Effector memory CD8-positive, alpha-beta T cell (primary cell): ENCODE results near the gene TRPM8.

Experiments
- ATAC-seq: fragments of 150-1000 bp; cut with Tn5 transposase; replicated peaks from 2 replicates; pipeline ENCODE4 v1.10.0; 2021; ENCODE audit warnings: mild to moderate bottlenecking, moderate library complexity
- DNase-seq, 3 experiments: peaks; one replicate each; pipeline ENCODE4 v3.0.0; 2021
- H3K27ac Mint-ChIP-seq, 2 donors: one replicate each; pipeline ENCODE4 v1.8.0; 2022; ENCODE audit warnings: mild to moderate bottlenecking in 2 of 2, mixed read lengths in 2 of 2, moderate library complexity in 2 of 2
- H3K27me3 Mint-ChIP-seq, 2 donors: one replicate each; pipeline ENCODE4 v1.8.0; 2022; ENCODE audit warnings: mixed read lengths in 2 of 2
- H3K36me3 Mint-ChIP-seq: one replicate; pipeline ENCODE4 v1.8.0; 2022; ENCODE audit warnings: mild to moderate bottlenecking, moderate library complexity, mixed read lengths; ENCODE audit not compliant: insufficient read depth
- H3K4me1 Mint-ChIP-seq, 2 donors: one replicate each; pipeline ENCODE4 v1.8.0; 2022; ENCODE audit warnings: low read depth in 2 of 2, mixed read lengths in 2 of 2
- H3K4me3 Mint-ChIP-seq, 2 donors: one replicate each; pipeline ENCODE4 v1.8.0; 2022; ENCODE audit warnings: mild to moderate bottlenecking in 2 of 2, mixed read lengths in 2 of 2, moderate library complexity in 2 of 2
- H3K9me3 Mint-ChIP-seq, 2 donors: one replicate each; pipeline ENCODE4 v1.8.0; 2022; ENCODE audit warnings: mixed read lengths in 2 of 2

TRPM8 gene

DNA sequence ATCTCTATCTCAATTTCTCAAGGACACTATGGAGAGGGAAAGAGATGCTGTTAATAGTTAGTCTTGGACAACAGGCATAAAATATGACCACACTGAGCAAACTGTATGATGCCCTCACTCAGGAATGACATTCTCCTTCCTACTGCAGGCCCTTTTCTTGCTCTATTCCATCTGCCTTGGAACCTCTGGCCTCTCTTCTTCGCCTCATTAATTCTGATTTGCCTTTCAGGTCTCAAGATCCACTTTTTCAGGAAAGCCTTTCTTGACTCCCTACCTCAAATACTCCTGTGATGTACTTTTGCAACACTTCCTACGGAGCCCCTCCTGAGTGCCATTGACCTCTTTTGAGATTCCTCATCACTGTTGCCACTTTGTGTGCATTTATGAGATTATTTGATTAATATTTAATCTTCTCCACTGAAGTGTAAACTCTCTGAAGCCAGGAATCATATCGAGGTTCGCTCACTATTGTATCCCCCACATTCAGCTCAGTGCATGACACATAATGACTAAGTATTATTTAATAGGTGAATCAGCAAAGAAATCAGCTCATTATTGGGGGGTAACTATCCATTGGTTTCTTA lies 112.1 kb downstream of the TRPM8 start:
- Mint-ChIP-seq H3K4me1 (peaks cover 65 to 82% of the 10 kb centered on the region in 2 donors), H3K36me3 (peaks cover 8% of the 10 kb centered on the region), H3K4me3 (peak overlapping the region in 1 of 2 donors; percentile 38), H3K27ac (no peak overlapping the region), H3K27me3 (no peaks in the 10 kb centered on the region), H3K9me3 (peaks cover 12 to 24% of the 10 kb centered on the region in 2 donors)
- DNase-seq = no peak
- ATAC-seq = no peak

DNA sequence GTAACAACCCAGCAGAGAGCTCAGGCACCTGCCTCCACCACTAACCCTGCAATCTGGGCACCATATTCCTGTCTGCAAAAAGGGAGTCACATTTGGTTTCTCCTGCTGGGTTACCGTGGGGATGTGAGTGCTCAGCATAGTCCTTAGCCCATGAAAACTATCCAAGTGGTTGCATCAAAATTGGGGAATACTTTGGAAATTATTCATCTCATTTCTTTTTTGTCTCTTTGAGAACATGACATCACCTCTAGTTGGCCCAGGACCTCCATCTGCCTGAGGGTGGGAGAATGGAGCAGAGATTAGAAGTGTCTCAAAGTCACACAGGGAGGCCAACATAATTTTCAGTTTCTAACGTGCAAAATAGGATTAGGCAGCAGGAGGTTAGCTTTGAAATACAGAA lies 114.0 kb downstream of the TRPM8 start:
- H3K36me3 Mint-ChIP-seq = peaks cover 8% of the 10 kb centered on the region
- no peak for DNase-seq
- peak overlapping the region in 1 of 2 donors; percentile 50 for H3K27ac Mint-ChIP-seq
- peaks cover 56 to 75% of the 10 kb centered on the region in 2 donors for H3K4me1 Mint-ChIP-seq
- H3K4me3 Mint-ChIP-seq = peak overlapping the region; percentile 4 to 75
- peaks cover 12 to 26% of the 10 kb centered on the region in 2 donors for H3K9me3 Mint-ChIP-seq
- H3K27me3 Mint-ChIP-seq = no peaks in the 10 kb centered on the region
- no peak for ATAC-seq

DNA sequence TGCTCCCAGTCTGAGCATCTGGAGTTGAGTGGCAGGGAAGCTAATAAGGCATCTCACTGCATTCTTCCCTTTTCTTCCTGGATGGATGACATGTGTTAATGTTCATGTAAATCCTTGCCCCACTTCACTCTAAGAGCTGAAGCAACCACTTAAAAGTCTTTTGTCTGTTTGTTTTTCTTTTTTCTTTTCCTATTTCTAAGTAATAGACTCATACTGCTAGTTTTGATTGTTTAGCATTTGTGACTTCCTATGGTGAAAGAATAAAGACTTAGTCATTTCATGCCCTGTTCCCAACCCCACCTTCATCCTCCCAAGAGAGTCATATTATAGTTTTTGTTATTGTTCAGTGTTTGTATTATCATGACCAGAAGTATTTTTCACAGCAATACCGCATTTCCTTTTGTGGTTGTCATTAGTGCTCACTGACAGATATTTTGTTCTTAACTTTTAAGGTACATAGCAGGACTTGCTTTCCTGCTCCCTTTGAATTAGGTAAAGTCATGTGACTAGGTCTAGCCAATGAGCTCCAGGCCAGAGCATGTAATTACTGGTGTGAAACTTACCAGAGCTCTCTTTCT lies 115.2 kb downstream of the TRPM8 start:
- Mint-ChIP-seq H3K27ac (peak overlapping the region; percentile 50 to 52), H3K27me3 (no peaks in the 10 kb centered on the region), H3K4me3 (peak overlapping the region; percentile 30 to 75), H3K9me3 (peaks cover 12 to 31% of the 10 kb centered on the region in 2 donors), H3K4me1 (peaks cover 45 to 63% of the 10 kb centered on the region in 2 donors), H3K36me3 (peaks cover 4% of the 10 kb centered on the region)
- ATAC-seq = peak; percentile 92
- DNase-seq = peak; percentile 53 to 62 (median 60)

DNA sequence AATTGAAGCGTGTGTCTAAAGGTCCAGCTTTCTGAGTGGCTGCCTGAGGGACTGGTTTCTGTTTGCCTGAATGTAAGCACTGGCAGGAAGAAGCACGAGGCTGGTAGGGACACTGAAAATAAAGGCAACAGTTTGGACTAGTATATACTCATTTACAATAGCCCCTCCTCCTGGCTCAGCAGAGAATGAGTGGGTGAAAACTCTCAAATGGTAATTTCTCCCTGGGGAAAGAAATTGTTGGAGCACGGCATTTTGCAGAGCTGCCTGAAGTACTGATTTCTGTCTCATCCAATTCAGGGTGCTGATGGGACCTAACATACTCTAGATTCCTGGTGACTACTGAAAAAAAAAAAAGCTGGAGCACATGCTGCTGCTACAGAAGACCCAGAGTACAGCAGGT lies 116.0 kb downstream of the TRPM8 start:
- Mint-ChIP-seq H3K9me3 (peaks cover 7 to 23% of the 10 kb centered on the region in 2 donors), H3K27ac (peak overlapping the region in 1 of 2 donors; percentile 50), H3K36me3 (peaks cover 4% of the 10 kb centered on the region)

DNA sequence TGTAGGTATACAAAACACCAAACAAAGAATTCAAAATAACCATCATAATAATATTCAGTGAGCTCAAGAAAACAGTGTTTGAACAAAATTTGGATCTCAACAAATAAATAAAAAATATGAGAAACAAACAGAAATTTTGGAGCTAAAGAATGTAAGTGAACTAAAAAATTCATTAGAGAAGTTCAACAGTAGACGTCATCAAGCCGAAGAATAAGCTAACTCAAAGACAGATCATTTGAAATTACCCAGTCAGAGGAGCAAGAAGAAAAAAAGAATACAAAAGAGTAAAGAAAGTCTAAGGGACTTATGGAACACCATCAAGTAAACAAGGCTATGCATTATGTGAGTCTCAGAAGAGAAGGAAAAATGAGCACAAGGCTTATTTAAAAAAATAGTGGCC lies 116.7 kb downstream of the TRPM8 start:
- H3K4me3 Mint-ChIP-seq = peak overlapping the region in 1 of 2 donors; percentile 63
- ATAC-seq (no peak), DNase-seq (no peak)
- H3K4me1 Mint-ChIP-seq = peaks cover 34 to 51% of the 10 kb centered on the region in 2 donors
- H3K27me3 Mint-ChIP-seq = no peaks in the 10 kb centered on the region
- H3K36me3 Mint-ChIP-seq = no peaks in the 10 kb centered on the region
- no peak overlapping the region for H3K27ac Mint-ChIP-seq
- H3K9me3 Mint-ChIP-seq = peaks cover 7 to 18% of the 10 kb centered on the region in 2 donors

More for the DNA sequence above, 116.0 kb downstream of the TRPM8 start:
- H3K27me3 Mint-ChIP-seq = no peaks in the 10 kb centered on the region
- ATAC-seq = no peak
- H3K4me3 Mint-ChIP-seq = peak overlapping the region in 1 of 2 donors; percentile 75
- peaks cover 40 to 56% of the 10 kb centered on the region in 2 donors for H3K4me1 Mint-ChIP-seq
- DNase-seq = no peak

DNA sequence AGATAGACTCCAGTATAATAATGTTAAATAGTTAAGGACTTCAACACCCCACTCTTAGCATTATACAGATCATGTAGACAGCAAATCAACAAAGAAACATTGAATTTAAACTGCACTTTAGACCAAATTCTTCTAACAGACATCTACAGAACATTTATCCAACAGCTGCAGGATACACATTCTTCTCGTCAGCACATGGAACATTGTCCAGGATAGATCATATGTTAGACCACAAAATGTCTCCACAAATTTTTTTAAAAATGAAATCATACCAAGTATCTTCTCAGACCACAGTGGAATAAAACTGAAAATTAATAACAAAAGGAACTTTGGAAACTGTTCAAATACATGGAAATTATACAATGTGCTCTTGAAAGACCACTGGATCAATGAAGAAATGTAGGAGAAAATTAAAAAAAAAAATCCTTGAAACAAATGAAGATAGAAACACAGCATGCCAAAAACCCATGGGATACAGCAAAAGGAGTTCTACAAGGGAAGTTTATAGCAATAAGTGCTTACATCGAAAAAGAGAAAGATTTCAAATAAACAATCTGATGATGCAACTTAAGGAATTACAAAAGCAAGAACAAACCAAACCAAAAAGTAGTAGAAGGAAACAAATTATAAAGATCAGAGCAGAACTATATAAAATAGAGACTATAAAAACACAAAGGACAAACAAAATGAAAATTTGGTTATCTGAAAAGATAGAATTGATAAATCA lies 121.1 kb downstream of the TRPM8 start:
- Mint-ChIP-seq H3K27ac (no peak overlapping the region), H3K4me3 (no peak overlapping the region), H3K36me3 (no peaks in the 10 kb centered on the region), H3K4me1 (peaks cover 8 to 15% of the 10 kb centered on the region in 2 donors), H3K27me3 (no peaks in the 10 kb centered on the region), H3K9me3 (peaks cover 4 to 18% of the 10 kb centered on the region in 2 donors)
- ATAC-seq (no peak), DNase-seq (no peak)

DNA sequence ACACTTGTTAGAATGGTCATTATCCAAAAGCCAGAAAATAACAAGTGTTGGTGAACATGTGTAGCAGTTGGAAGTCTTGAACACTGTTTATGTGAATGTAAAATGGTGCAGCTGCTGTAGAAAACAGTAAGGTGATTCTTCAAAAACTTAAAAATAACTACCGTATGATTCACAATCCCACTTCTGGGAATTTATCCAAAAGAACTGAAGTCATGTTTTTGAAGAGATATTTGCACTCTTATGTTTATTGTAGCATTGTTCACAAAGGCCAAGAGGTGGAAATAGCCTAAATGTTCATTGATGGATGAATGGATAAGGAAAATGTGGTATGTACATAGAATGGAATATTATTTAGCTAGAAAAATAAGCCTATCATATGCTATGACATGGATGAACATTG lies 127.0 kb downstream of the TRPM8 start:
- no peaks in the 10 kb centered on the region for H3K36me3 Mint-ChIP-seq
- no peak for DNase-seq
- H3K27ac Mint-ChIP-seq = no peak overlapping the region
- no peaks in the 10 kb centered on the region for H3K9me3 Mint-ChIP-seq
- no peak for ATAC-seq
- H3K27me3 Mint-ChIP-seq = no peaks in the 10 kb centered on the region
- peaks cover 4 to 5% of the 10 kb centered on the region in 2 donors for H3K4me1 Mint-ChIP-seq
- no peak overlapping the region for H3K4me3 Mint-ChIP-seq

DNA sequence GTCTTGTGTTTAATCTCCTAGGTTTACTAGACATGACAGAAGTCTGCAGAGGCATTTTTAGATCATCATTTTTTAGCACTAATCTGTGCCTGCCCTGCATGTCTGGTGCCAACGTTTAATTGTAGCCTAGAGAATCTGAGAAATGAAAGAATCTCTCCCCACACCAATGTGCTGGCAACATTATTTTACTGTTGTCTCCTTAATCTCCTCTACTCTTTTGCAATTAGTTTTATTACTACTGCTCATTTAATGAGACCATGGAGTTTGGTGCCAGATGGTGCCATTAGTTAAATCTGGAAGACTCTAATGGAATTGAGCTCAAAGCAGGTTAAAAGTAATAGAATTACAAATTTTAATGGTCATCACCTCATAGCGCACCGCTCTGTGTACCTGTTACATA lies 129.3 kb downstream of the TRPM8 start:
- H3K4me3 Mint-ChIP-seq = no peak overlapping the region
- H3K36me3 Mint-ChIP-seq = peaks cover 2% of the 10 kb centered on the region
- no peak overlapping the region for H3K27ac Mint-ChIP-seq
- DNase-seq = no peak
- H3K27me3 Mint-ChIP-seq = no peaks in the 10 kb centered on the region
- peaks cover 6 to 10% of the 10 kb centered on the region in 2 donors for H3K4me1 Mint-ChIP-seq
- H3K9me3 Mint-ChIP-seq = no peaks in the 10 kb centered on the region
- ATAC-seq = no peak

DNA sequence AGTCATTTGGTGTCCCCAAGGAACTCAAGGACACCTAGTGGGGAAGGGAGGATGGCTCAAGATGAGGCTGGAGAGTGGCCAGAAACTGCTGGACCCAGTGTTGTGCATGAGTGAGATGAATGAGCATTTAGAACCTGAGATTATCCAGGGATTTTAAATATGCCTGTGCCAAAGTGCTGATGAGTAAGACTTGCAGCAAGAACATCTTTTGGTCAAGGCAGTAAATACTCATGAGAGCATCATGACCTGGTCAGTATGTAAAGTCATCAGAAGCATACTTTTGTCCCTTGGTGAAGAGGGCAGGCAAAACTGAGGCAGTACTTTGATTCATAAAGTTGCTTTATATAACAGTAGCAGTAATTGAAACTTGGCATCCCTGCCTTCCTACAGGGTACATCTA lies 130.2 kb downstream of the TRPM8 start:
- no peaks in the 10 kb centered on the region for H3K27me3 Mint-ChIP-seq
- no peak overlapping the region for H3K4me3 Mint-ChIP-seq
- H3K36me3 Mint-ChIP-seq = peaks cover 2% of the 10 kb centered on the region
- peaks cover 7 to 15% of the 10 kb centered on the region in 2 donors for H3K4me1 Mint-ChIP-seq
- H3K27ac Mint-ChIP-seq = no peak overlapping the region
- DNase-seq (no peak), ATAC-seq (no peak)
- H3K9me3 Mint-ChIP-seq = no peaks in the 10 kb centered on the region

DNA sequence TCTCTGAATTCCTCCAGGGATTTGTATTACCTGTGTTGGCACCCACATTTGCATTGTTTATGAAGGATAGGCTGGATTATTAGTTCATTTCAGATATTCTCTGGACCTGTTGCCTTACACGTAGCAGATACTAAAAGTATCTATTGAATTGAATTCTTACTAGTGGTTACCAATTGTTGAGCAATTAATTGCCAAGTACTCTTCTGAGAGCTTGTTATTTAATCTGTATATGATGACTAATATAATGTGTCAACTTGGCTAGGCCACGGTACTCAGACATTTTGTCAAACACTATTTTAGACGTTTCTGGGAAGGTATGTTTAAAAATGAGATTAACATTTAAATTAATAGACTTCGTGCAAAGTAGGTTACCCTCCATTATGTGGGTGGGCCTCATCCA lies 130.9 kb downstream of the TRPM8 start:
- Mint-ChIP-seq H3K4me3 (no peak overlapping the region), H3K36me3 (peaks cover 2% of the 10 kb centered on the region), H3K4me1 (peaks cover 5 to 15% of the 10 kb centered on the region in 2 donors), H3K27me3 (no peaks in the 10 kb centered on the region), H3K9me3 (no peaks in the 10 kb centered on the region), H3K27ac (no peak overlapping the region)
- DNase-seq (no peak), ATAC-seq (no peak)

DNA sequence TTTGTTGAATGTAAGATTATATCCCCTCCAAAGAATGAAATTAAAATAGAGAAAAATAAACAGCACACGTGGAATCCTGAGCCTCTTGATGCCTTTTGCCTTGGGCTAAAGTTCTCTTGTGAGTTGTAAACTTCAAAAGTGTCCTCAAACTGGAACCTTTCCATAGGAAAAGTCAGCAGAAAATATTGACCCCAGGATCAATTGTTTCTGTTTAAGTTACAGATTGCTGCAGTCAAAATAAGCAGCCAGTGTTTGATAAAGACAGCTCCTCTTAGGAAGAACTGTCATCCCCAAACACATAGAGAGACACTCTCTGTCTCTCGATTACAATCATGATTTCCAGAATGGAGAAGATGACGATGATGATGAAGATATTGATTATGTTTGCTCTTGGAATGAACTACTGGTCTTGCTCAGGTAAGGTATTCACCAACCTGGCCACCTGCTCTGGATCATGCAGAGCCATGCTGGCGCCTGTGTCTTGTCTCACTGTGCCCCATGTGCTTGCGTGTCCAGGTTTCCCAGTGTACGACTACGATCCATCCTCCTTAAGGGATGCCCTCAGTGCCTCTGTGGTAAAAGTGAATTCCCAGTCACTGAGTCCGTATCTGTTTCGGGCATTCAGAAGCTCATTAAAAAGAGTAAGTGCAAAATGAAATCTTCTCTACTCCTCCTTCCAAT lies 133.4 kb downstream of the TRPM8 start, which contains the start of gene SPP2:
SPP2 (plus strand) TSS at position 248 of the 681 bp plus-strand sequence; CDS start at position 333, 85 bp downstream.
- no peak within 1 kb of the TSS for H3K27ac Mint-ChIP-seq
- peaks cover 2% of the 10 kb centered on the region for H3K36me3 Mint-ChIP-seq
- DNase-seq (no peak), ATAC-seq (no peak)
- no peaks in the 10 kb centered on the region for H3K27me3 Mint-ChIP-seq
- H3K4me3 Mint-ChIP-seq = no peak within 1 kb of the TSS
- H3K9me3 Mint-ChIP-seq = no peaks in the 10 kb centered on the region
- H3K4me1 Mint-ChIP-seq = peaks cover 5 to 15% of the 10 kb centered on the region in 2 donors

DNA sequence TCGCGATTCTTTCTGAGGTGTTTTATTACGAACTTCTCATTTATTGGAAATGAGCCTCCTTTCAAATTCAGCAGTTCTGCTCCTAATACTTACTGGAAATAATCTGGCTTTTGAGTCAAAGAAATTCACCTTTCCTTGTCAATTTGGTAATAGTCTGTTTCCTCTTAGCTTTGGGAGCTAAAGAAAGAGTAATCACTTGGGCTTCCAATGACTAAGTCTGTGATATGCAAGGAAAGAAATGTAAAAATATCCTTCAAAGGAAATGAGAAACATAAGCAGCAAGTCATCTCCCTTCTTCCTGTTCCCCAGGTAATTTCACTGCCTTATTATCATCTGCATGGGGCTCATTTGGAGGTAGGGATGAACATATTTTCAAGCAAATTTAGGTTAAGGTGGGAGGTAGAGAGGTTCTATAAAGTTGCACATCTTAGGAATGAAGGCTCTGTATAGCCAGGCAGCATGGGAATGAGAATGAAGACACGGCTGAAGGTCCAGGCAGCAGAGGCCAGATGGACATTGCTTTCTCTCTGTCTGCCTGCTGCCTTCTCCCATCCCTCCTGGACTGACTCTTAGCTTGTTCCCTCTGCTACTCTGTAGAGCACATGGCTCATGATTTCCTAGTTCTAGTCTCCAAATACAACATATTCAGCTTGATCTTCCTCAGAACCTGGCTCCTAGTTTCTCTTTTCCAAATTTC lies 134.3 kb downstream of the TRPM8 start:
- Mint-ChIP-seq H3K4me1 (peaks cover 5 to 15% of the 10 kb centered on the region in 2 donors), H3K9me3 (no peaks in the 10 kb centered on the region), H3K36me3 (peaks cover 2% of the 10 kb centered on the region), H3K27ac (no peak overlapping the region), H3K27me3 (no peaks in the 10 kb centered on the region), H3K4me3 (no peak overlapping the region)
- no peak for DNase-seq
- no peak for ATAC-seq

DNA sequence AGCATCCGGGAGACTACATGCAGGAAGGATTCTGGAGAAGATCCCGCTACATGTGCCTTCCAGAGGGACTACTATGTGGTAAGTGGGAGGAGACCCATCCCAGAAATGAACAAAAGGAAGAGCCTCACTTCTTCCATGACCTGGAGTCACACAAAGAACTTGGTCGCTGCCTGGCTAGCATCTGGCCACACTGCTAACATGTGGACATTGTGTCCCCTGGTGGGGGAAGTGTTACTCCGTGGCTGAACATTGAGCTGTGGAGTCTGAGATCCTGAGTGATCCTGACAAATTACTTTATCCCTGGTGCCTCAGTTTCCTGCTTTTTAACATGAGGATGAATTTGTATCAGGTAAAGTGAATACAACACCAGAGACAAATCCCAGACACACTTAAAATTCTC lies 141.7 kb downstream of the TRPM8 start:
- Mint-ChIP-seq H3K27me3 (peaks cover 0 to 8% of the 10 kb centered on the region in 2 donors), H3K27ac (no peak overlapping the region), H3K4me3 (no peak overlapping the region), H3K36me3 (no peaks in the 10 kb centered on the region), H3K9me3 (no peaks in the 10 kb centered on the region), H3K4me1 (peaks cover 14 to 21% of the 10 kb centered on the region in 2 donors)
- ATAC-seq (no peak), DNase-seq (no peak)
